ENCODE measurements around the gene IFT57.
A peak's percentile ranks its signal among the peaks of the same experiment; 100 is the strongest.
"Not testable (repeated sequence)": the region's sequence is repeated elsewhere in the genome, so short reads cannot be mapped to it uniquely, and the experiment has no call there.

IFT57 gene

DNA sequence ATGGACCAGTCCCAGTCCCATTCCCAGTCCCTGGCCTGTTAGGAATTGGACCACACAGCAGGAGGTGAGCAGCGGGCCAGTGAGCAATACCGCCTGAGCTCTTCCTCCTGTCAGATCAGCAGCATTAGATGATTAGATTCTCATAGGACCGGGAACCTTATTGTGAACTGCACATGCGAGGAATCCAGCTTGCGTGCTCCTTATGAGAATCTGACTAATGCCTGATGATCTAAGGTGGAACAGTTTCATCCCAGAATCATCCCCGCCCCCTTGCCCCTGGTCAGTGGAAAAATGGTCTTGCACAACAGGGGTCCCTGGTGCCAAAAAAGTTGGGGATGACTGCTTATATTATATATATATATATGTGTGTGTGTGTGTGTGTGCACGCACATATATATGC lies 63.1 kb downstream of the IFT57 start:
- DNase-seq (ENCODE audit: low read depth, low spot score) = no peak

DNA sequence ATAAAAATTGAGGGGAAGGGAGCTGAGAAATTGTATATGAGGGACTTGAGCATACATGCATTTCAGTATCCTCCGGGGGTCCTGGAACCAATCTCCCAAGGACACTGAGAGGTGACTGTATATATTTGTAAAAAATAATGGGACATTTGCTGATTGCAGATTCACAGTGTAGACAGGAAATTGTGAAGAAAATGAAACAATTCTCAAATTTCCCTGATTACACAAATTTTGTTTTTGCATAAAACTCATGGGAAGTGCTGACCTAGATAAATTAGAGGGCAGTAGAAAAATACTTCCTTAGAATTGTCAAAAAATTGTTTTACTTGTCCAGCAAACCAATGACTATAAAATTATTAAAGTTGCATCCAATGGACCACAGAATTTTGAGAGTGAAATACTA lies 64.0 kb downstream of the IFT57 start:
- no peak for DNase-seq (ENCODE audit: low read depth, low spot score)

DNA sequence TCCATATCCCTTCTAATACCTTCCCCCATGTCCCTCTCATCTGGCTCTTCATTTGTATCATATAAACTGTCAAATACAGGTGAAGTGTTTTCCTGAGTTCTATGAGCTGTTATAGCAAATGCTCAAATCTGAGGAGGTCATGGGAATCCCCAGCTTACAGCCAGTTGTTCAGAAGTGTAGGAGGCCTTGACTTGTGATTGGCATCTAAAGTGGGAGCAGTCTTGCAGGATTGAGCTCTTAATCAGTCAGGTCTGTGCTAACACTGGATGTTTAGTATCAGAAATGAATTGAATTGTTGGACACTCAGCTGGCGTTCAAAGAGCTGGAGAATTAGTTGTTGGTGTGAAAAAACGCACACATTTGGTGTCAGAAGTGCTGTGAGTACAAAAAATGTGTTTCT lies 65.0 kb downstream of the IFT57 start:
- no peak for DNase-seq (ENCODE audit: low read depth, low spot score)

DNA sequence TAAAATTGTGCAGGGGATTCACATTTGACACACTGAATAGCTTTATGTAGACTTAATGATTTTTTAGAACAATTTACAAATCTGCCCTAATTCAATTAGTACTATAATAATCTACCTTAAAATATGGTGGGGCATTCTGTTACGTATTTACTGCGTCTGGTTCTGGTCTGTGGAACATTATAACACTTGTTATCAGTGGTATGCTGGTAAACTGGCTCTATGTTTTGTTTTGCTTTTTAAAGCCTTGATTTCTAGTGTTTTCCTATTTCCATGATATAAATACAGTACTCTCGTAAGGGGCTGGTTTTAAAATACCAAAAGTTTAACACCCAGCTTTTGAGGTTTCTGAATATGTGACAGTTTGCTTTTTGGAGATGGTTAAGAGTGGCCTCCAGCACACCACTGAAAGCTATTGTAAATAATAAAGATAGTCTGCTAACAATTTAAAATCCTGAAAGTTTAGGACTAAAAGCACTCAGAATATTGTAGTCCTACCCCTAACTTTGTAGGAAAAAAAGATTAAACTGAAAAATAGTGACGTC lies 65.8 kb downstream of the IFT57 start:
- no peak for DNase-seq (ENCODE audit: low read depth, low spot score)

DNA sequence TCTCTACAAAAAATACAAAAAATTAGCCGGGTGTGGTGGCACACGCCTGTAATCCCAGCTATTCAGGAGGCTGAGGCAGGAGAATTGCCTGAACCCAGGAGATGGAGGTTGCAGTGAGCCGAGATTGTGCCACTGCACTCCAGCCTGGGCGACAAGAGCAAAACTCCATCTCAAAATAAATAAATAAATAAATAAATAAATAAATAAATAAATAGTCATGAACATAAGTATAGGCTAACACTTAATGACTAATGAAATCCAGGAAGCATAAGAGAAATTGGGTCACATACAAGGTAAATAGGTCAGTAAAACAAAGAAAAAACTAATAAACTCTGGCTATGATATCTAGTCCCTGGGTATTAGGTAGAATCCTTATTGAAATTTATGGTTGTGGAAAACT lies 66.6 kb downstream of the IFT57 start:
- DNase-seq (ENCODE audit: low read depth, low spot score) = not testable (repeated sequence)

DNA sequence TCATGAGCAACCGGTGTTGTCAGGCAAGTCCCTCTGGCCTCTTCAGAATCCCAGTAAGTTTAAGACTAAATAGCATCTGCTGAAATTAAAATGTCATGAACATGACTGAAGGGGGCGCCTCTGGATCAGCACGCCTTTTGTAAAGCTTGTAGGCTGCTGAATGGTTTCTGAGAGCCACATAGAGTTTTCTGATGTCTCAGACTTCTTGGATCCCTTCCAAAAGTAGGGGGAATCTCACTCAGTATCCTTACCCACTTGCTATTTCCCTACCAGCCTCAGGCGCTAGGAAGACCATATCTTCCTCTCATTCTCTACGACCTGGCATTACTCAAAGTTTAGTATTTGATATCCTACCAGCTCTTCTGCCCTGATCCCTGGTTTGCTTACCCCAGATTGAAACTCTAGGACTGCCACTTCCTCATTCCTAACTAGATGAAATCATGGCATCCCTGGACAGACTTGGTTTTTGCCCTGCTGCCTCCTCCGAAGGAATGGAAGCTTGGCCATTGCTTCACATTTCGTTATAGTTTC lies 68.7 kb downstream of the IFT57 start:
- peak; percentile 18 for DNase-seq (ENCODE audit: low read depth, low spot score)

DNA sequence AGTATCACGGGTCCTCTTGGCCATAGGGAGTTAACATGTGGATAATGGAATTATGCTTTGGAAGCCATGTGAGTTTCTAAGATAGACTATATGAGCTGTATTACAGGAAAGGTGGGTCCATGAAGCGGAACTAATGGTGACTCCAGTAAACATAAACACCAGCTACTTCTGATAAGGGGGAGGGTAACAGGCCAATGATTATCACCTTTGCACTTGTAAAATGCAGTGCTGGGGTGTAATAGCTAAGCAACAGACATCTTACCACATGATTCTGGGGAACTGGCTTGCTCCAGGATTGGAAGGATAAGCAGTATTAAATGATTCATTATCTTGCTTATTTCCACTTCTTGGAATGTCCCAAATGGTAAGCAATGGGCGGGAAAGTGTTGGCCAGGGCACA lies 70.0 kb downstream of the IFT57 start:
- DNase-seq (ENCODE audit: low read depth, low spot score) = no peak

DNA sequence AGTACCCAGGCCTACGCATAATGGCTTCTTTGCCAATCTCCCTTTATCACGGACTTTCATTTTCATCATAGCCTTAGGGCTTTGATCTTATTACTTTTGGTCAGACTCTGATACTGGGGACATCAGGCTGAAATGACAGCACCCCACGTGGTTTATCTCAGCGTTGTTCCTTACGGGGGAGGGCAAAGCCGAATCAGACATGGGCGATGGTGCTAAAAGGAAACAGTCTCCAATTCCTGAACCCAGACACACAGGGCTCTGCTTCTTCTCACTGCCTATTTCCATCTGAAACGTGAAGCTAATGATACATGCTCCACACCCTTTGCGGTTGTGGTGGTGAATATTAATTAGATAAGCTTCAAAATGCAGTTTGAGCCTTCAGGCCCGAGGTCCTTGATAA lies 72.0 kb downstream of the IFT57 start:
- DNase-seq (ENCODE audit: low read depth, low spot score) = no peak

DNA sequence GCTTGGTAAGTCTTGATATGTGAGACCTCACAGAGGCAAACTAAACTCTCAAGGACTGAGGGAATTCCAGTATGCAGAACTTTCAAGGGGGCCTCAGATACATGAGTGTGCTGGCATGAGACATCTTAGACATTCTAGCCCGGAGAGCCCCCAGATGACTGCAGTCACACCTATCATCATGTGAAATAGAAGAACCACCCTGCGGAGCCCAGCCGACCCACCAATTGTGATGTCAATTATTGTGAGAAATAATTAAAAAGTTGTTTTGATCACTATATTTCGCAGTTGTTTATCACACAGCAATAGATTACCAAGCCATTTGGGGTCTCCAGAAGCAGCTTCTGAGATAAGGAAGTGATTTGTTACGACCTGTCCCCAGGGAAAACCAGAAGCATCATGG lies 76.1 kb downstream of the IFT57 start:
- DNase-seq (ENCODE audit: low read depth, low spot score) = no peak

DNA sequence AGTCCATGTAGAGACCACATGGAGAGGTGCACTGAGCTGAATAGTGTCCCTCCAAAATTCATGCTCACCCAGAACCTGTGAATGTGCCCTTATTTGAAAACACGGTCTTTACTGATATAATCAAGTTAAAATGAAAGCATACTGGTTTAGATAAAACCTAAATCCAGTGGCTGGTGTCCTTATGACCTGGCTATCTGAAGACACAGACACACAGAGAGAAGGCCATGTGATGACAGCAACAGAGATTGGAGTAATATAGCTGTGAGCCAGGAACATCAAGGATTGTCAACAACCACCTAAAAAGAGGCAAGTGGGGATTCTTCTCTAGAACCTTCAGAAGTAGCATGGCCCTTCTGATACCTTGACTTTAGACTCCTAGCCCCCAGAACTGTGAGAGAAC lies 76.6 kb downstream of the IFT57 start:
- no peak for DNase-seq (ENCODE audit: low read depth, low spot score)

DNA sequence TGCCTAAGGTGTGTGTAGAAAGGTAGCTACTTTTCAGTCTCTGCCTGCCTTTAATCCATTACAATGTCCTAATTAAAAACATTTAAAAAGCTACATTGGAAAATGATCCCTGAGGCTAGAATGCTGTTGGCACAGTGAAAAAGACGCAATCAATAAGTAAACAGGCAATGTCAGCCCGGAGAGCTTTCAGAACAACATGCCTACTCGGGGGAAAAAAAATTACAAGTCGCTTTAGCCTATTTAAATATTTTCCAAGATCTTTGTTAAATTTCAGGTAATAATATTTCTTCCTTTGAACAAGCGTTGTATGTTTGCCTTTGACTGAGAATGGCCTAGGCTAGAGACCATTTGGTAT lies 84.8 kb downstream of the IFT57 start:
- no peak for DNase-seq (ENCODE audit: low read depth, low spot score)

DNA sequence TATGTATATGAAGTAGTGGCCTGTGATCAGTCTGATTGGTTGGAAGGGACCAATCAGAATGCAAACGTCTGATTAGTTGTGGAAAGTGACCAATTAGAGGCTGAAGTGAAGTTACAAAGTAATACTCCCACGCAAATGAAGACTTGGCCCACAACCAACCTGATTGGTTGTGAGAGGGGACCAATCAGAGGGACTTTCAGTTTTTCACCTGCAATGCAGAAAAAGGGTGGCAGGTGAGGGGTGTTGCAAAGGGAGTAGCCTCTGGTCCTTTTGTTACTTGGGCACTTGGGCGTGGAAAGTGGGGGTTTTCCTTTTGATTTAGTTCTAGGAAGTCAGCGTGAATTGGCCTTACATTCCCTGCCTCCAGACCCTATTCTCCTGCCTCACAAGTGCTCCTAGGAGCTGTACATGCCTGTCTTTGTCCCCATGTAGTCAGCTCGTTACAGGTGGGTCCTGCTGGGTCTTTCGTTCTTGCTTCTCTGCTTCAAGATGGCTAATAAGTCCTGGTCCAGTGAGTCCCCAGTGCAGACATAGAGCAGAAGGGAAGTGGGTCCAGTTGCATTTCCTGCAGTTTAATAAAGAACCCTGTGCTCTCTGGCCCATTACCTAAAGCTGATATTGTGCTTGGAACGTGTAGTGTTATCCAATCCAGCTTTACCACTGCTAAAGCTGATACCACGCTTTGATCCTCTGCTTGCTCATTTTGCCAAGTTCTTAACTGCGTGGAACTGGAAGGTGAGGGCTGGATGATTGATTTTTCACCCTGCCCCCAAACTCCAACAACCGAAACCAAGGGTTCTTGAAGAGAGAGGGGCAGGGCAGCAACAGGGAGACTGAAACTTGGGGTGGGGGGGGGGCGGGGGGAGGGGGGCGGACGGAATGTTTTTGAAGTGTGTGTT lies 85.4 kb downstream of the IFT57 start:
- no peak for DNase-seq (ENCODE audit: low read depth, low spot score)

DNA sequence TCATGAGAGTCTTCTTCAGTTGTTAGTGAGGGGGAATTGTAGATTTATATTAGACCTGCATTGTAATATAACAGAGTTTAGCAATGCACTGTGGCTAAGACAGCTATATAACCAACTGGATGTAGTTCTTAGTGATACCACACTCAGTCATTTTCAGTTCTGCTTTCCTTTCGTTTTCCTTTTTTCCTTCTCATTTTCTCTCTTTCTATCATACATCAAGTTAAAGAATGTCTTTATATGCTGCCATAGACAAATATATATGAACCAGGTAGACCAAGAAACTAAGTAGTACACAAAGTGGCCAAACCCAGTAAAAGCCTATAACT lies 87.7 kb downstream of the IFT57 start:
- DNase-seq (ENCODE audit: low read depth, low spot score) = no peak

DNA sequence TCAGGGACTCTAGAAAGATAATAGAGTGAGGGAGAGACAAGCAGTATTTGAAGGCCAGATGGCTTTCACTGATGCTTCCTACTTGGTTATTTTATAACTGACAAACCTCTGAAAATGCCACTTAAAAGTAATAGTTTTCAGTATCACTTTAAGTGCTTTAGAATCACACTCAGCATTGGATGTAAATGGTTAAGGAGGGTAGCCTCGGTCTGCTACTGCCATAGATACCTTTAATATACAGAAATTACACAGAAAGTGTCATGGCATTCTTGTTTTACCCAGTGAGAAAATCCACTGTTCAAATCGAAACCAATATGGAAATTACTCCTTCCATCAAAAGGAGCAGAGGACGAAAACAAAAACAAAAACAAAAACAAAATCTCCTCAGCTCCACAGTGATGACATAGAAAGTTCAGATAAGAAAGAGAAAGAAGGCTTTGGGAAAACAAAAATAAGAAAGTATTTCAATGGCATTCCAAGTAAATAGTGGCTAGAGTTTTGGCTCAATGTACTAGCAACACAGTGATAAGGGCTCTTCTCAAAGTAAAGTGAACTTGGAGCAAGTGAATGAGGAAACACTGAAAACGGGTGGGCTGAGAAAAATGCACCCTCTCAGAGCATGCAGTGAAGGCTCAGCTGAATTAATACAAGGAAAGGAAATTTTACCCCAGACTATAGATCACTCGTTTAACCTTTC lies 88.2 kb downstream of the IFT57 start:
- DNase-seq (ENCODE audit: low read depth, low spot score) = no peak

DNA sequence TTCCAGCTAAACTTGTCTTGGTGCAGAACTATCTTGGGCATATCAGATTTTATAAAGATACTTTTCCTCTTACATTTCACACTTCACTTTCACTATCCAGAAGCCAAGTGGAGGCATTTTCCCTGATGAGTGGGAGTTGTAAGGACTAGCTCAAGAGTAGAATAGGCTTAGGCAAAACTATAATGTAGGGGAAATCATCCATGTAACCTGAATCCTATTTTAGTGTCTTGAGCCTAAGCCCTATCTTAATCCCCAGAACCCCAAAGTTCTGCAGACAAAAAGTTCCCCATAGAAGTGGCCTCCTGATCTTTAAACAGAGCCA lies 89.2 kb downstream of the IFT57 start:
- no peak for DNase-seq (ENCODE audit: low read depth, low spot score)

DNA sequence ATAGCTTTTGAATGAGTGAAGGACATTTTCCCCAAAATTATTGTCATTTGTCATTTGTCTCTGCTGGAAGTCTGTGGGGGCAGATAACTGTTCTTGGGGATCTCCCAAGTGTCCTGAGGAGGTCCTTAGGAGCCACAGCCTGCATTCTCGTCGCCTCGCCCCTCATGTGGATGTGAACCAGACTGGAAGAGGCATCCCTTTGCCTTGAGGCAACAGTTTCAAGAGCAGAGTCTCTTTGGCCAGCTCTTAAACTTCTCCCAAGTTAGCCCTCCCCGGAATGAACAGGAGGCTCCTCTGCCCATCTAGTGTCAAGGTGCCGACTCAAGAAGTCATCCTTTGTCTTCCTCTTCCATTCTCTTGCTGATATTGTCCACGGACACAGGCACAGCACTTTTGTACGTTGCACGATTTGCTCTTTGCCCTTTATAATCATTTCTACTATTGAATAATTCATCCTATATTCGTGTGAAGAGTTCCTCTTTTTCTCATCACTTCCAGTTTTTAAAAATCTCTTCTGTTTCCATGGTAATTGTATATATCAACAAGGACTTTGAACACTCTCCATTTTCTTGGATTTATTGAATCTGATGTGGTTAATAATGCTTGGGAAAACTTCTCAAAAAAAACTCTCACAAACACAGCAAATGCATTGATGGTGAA lies 90.6 kb downstream of the IFT57 start:
- no peak for DNase-seq (ENCODE audit: low read depth, low spot score)

DNA sequence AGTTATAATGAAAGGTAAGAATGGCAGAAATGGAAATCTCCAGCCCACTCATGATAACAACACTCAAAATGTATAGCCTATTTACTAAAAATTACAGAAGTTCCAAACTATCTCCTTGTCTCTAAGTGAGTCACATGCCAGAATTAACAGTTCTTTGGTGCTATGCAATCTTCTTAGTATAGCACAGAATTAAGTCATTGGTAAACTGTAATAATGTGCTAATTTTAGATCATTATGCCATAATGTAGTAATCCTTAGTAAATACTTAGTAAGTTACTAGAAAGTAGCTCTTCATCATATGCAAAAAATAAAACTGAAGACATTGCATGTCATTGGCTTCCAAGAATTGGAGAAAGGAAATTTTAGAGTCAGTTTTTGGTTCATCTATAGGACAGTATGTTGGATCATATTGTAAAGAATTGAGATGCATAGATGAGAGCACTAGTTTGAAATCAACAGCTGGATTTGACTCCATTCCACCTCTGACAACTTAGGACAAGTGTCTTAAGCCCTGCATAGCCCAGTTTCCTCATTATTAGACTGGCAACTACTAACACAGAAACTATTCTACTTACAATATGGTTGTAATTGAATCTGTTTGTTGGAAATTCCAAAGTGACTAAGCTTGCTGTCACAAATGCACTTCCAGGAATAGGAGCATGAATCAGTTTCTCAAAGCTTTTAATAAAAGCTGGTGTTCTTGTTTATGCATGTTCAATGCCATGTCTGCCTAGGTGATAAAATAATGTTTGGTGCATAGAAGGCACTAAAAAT lies 91.3 kb downstream of the IFT57 start:
- DNase-seq (ENCODE audit: low read depth, low spot score) = no peak

DNA sequence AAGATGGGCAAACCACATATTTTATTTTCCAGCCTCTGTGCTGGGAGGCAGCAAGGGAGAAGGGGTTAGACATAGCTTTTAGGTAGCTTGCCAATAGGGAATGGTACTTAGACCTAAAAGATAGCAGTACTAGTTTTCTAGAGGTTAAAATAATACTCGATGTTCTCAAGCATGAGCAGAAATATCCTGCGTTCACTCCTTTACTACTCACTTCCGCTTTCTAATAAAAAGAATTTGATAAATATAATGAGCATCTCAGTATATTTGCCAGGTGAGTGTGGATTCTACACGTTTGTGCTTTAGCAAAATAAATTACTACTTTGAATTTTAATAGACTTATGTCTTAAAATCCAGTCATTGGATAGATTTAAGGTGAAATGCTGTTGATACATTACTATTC lies 92.0 kb downstream of the IFT57 start:
- DNase-seq (ENCODE audit: low read depth, low spot score) = no peak

DNA sequence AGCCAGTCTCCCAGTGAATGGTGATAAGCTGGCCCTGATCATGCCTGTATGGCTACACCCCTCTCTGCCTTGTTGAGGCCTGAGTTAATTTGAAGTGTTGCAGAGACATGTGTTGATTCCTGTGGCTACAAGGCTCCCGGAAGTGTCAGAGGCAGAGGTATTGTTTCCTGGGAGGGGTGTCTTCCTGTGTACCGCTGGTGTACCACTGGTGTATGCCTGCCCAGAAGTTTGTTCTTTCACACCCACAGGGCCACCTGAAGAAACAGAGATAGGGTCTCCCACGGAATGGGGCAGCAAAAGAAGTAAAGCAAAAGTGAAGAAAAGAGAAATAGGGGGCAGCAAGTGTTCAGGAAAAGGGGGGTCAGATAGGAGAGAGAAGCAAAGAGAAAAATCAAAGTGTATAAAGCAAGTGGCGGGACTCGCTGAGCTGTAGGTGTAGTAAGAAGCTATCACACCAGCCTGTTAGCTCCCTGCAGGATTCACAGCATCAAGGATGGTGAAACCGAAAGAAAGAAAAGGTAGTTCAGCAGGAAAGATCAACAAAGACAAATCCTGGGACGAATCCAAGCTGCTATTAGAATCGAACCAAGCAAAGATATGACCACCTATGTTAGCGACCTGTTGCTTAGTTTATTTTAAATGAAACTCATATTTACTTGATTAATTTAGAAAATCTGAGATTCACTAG lies 94.8 kb downstream of the IFT57 start:
- DNase-seq (ENCODE audit: low read depth, low spot score) = peak; percentile 7

DNA sequence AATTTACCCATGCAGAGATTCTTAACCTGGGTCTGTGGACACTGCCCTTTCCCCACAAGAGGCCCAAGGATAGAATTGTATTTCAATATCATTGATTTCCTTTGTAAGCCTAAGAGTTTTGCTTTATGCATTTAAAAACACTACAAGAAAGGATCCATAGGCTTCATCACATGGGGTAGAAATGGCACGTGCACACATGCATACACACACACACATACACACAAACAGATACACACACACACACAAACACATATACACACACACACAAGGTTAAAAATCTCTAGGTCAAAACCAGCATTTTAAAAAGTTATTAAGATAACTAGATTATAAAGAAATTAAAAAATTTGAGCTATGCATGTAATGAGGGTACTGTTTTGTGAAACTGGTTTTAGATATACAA lies 95.9 kb downstream of the IFT57 start:
- DNase-seq (ENCODE audit: low read depth, low spot score) = no peak

DNA sequence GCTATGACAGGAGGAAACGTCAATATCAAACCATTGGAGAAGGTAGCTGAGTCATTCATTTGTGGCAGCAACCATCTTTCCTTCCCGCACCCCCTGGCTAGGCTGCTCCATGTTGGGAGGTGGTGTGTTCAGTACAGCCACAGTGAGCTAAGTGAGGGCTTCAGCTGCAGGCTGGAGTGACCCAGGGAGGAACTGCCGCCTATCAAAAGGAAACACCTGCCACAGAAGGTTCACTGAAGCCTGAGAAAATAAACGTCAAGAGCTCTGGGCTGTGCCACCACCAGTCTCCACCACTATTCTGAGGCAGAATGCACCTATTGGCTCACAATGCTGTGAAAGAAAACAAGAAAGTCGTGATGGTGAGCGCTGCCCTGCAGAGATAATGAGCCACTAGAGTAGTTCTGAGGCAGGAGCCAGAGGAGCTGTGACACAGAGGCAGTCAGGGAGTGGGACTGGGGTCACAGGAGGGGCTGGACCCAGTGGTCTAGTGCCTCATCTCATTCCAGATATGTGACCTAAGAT lies 96.6 kb downstream of the IFT57 start:
- peak; percentile 22 for DNase-seq (ENCODE audit: low read depth, low spot score)
